A549 (cell line): ENCODE results near the gene PRKCQ. TPM values are rescaled to one million over a fixed set of nuclear protein-coding genes. Genes with fewer than 3 reads are reported as not detected.

ENCODE experiments used
- ATAC-seq, 2 experiments: fragments of 200-7000 bp in 1 of 2; fragments of >200 bp in 1 of 2; cut with Nextera tagmentation in 1 of 2; cut with Tn5 transposase in 1 of 2; 3 replicates each; pipeline versions ENCODE4 v1.8.0 to v1.9.1; 2018 to 2020; ENCODE audit warnings: mild to moderate bottlenecking in 1 of 2, moderate library complexity in 1 of 2
- CTCF ChIA-PET: fragments of 300-600 bp; sonication (Branson Sonifier 250); formaldehyde crosslinking; extraction: SDS; loops from one replicate; lab custom pipeline; 2021; ENCODE audit warnings: antibody characterized with exemption, inconsistent platforms; lab: Yijun Ruan, JAX
- POLR2A ChIA-PET: fragments of 350-600 bp; formaldehyde crosslinking; extraction: SDS; loops from one replicate; lab custom pipeline; 2021; ENCODE audit warnings: antibody characterized with exemption, inconsistent platforms; lab: Yijun Ruan, JAX
- DNase-seq, 2 experiments: peaks; one replicate each; pipeline versions ENCODE4 v3.0.0 to v3.0.0-alpha.2; 2011 to 2016; ENCODE audit warnings: low read depth in 1 of 2, low spot score in 1 of 2
- FAIRE-seq: peaks from 2 replicates; lab custom pipeline; 2011; peaks lifted over from hg19 to GRCh38; lab: Jason Lieb, UNC
- H3K27ac ChIP-seq, 2 experiments: fragments of >200 bp; sonication (Bioruptor Twin); formaldehyde crosslinking; 3 replicates each; pipeline ENCODE4 v1.5.1; 2016 to 2017
- H3K4me1 ChIP-seq: fragments of >200 bp; sonication (Bioruptor Twin); formaldehyde crosslinking; 3 replicates; pipeline ENCODE4 v1.6.1; 2016
- H3K4me2 ChIP-seq: fragments of >200 bp; sonication (Bioruptor Twin); formaldehyde crosslinking; 3 replicates; pipeline ENCODE4 v1.6.1; 2016
- H3K4me3 ChIP-seq: fragments of >200 bp; sonication (Bioruptor Twin); formaldehyde crosslinking; 3 replicates; pipeline ENCODE4 v1.5.1; 2016
- H3K9me3 ChIP-seq: fragments of >200 bp; sonication (Bioruptor Twin); formaldehyde crosslinking; 3 replicates; pipeline ENCODE4 v1.6.1; 2016
- CBX2 ChIP-seq: fragments of 200-600 bp; sonication (generic); IDR thresholded peaks from 2 replicates; pipeline ENCODE4 v1.6.1; 2016; ENCODE audit warnings: low read depth, mild to moderate bottlenecking, borderline replicate concordance
- CHD4 ChIP-seq: fragments of 200-600 bp; sonication (generic); IDR thresholded peaks from 2 replicates; pipeline ENCODE4 v1.6.1; 2016; ENCODE audit warnings: antibody characterized with exemption, mild to moderate bottlenecking, borderline replicate concordance
- CTCF ChIP-seq: fragments of >200 bp; sonication (Bioruptor Twin); formaldehyde crosslinking; IDR thresholded peaks from 3 replicates; pipeline ENCODE4 v1.5.1; 2016
- EHMT2 ChIP-seq: fragments of 200-600 bp; sonication (generic); IDR thresholded peaks from 2 replicates; pipeline ENCODE4 v1.6.1; 2016; ENCODE audit warnings: antibody characterized with exemption, low read depth, mild to moderate bottlenecking, moderate library complexity
- ESRRA ChIP-seq: fragments of 150-350 bp; IDR thresholded peaks from 2 replicates; pipeline ENCODE4 v1.6.1; 2014; ENCODE audit warnings: mild to moderate bottlenecking, low read length, borderline replicate concordance
- GATA3 ChIP-seq: IDR thresholded peaks from 2 replicates; pipeline ENCODE4 v1.6.1; 2012; ENCODE audit warnings: borderline replicate concordance
- HOXA7 ChIP-seq: fragments of 250-450 bp; sonication (Bioruptor Pico); IDR thresholded peaks from 2 replicates; pipeline ENCODE4 v1.5.0; 2020; ENCODE audit warnings: mild to moderate bottlenecking, moderate library complexity
- JUN ChIP-seq, 2 experiments: fragments of >200 bp; sonication (Bioruptor Twin); formaldehyde crosslinking; IDR thresholded peaks; 2 replicates in 1 of 2; 3 replicates in 1 of 2; pipeline ENCODE4 v1.6.1; 2016 to 2017
- NFE2L2 ChIP-seq: fragments of 150-350 bp; conservative IDR thresholded peaks from 2 replicates; pipeline ENCODE4 v1.6.1; 2014; ENCODE audit warnings: low read length
- NPAS2 ChIP-seq: fragments of 250-450 bp; sonication (Bioruptor Pico); IDR thresholded peaks from 2 replicates; pipeline ENCODE4 v1.8.0; 2022; ENCODE audit warnings: mild to moderate bottlenecking, moderate library complexity, borderline replicate concordance
- NR3C1 ChIP-seq: fragments of >200 bp; sonication (Bioruptor Twin); formaldehyde crosslinking; IDR thresholded peaks from 3 replicates; pipeline ENCODE4 v1.6.1; 2017
- POLR2AphosphoS2 ChIP-seq: conservative IDR thresholded peaks from 2 replicates; pipeline ENCODE4 v1.6.1; 2012; ENCODE audit warnings: low read length, improper control_type of control experiment, inconsistent platforms
- RAD21 ChIP-seq, 2 experiments: fragments of >200 bp in 1 of 2; sonication (Bioruptor Twin) in 1 of 2; formaldehyde crosslinking in 1 of 2; IDR thresholded peaks in 1 of 2; conservative IDR thresholded peaks in 1 of 2; 2 replicates in 1 of 2; 3 replicates in 1 of 2; pipeline ENCODE4 v1.6.1; 2012 to 2018; ENCODE audit warnings: inconsistent platforms in 1 of 2
- RCOR1 ChIP-seq: fragments of 150-350 bp; IDR thresholded peaks from 2 replicates; pipeline ENCODE4 v1.6.1; 2014; ENCODE audit warnings: antibody characterized with exemption, low read length, low read depth
- SMC3 ChIP-seq: fragments of >200 bp; sonication (Bioruptor Twin); formaldehyde crosslinking; IDR thresholded peaks from 3 replicates; pipeline ENCODE4 v1.6.1; 2018; ENCODE audit warnings: inconsistent platforms
- TP53 ChIP-seq: fragments of 250-450 bp; sonication (Bioruptor Pico); IDR thresholded peaks from 2 replicates; pipeline ENCODE4 v1.5.0; 2021; ENCODE audit warnings: mild to moderate bottlenecking, moderate library complexity
- USF2 ChIP-seq: fragments of 450-650 bp; IDR thresholded peaks from 2 replicates; pipeline ENCODE4 v1.6.1; 2014; ENCODE audit warnings: antibody characterized with exemption
- ZC3H11A ChIP-seq: fragments of 450-650 bp; IDR thresholded peaks from 2 replicates; pipeline ENCODE4 v1.6.1; 2014; ENCODE audit warnings: antibody characterized with exemption, mild to moderate bottlenecking
- WGBS: methylation state at CpG from one replicate; pipeline ENCODE4 v1.1.6; 2017; ENCODE audit errors: missing lambda C conversion rate; 5-methylcytosine and 5-hydroxymethylcytosine counted together
- polyA plus RNA-seq, 4 experiments: library from polyadenylated mRNA; depleted of rRNA in 3 of 4; stranded (reverse); fragments of >200 nt; fragmentation: RNase III in 1 of 4; extraction: RNeasy Plus Mini Kit Qiagen cat#74134 plus additional on column Dnase treatment in 1 of 4; gene quantifications; 2 replicates in 3 of 4; 3 replicates in 1 of 4; pipeline ENCODE4 v1.2.3, GENCODE V29; 2011 to 2017
- TF ChIP-seq, protein P1 (sequence below): fragments of 250-450 bp; sonication (Bioruptor Pico); IDR thresholded peaks from 2 replicates; pipeline ENCODE4 v1.5.0; 2020; ENCODE audit warnings: low read depth, mild to moderate bottlenecking, moderate library complexity

Gene PRKCQ
- polyA plus RNA-seq, 2 of the 4 experiments (the other 2 are of a cell fraction), result 3.7 to 7.1 TPM

DNA sequence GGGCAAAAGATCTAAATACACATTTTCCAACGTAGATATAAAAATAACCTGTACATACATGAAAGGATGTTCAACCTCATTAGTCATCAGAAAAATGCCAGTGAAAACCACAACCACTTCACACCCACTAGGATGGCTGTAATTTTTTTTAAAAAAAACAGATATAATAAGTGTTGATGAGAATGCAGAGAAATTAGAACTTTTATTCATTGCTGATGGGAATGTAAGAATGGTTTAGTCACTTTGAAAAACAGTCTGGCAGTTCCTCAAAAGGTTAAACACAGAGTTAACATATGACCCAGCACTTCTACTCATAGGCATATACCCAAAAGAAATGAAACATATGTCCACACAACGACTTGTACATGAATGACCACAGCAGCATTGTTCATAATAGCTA is 32.3 kb upstream of the PRKCQ start (continued):
- TF ChIP-seq CBX2, result no peak

DNA sequence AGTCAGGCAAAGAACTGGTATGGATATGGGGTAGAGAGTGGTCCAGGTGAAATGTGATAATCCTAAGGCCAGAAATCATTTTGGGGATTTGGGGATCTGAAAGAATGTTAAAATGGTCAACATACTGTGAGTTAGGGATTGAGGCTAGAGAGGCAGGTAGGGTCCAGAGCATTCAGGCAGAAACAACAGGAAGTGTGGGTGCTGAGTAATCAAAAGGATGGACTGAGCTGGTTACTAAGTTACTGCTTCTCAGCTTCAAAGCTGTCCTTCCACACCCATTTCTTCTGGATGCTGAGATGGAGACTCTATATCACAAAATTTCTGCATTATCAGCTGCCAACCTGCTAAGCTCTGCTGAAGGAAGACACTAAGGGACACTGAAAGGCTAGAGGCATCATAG is 30.6 kb upstream of the PRKCQ start:
- POLR2A ChIA-PET, result no interaction called here
- H3K4me1 ChIP-seq, result no peaks in the 10 kb centered on the region
- DNase-seq (no peak), ATAC-seq (no peak), FAIRE-seq (no peak)
- CTCF ChIA-PET, result no interaction called here
- H3K4me2 ChIP-seq, result no peak overlapping the region
- H3K9me3 ChIP-seq, result peaks cover 6% of the 10 kb centered on the region; the same call in 1 of the 3 replicates
- H3K4me3 ChIP-seq, result no peak overlapping the region
- no peak overlapping the region for H3K27ac ChIP-seq
- TF ChIP-seq EHMT2 (no peak), NPAS2 (CRISPR knock-in tag) (no peak), HOXA7 (CRISPR knock-in tag) (no peak)

- ChIA-PET CTCF (no interaction called here), POLR2A (interaction anchor here (0.7 kb wide), 1 partner anchor 446 kb away, joined by 3 read pairs; no protein-coding TSS in a partner anchor)
- ATAC-seq, result no peak
- no peak for TF ChIP-seq RCOR1
- TF ChIP-seq GATA3, result no peak
- TF ChIP-seq, protein P1, sequence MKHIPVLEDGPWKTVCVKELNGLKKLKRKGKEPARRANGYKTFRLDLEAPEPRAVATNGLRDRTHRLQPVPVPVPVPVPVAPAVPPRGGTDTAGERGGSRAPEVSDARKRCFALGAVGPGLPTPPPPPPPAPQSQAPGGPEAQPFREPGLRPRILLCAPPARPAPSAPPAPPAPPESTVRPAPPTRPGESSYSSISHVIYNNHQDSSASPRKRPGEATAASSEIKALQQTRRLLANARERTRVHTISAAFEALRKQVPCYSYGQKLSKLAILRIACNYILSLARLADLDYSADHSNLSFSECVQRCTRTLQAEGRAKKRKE (CRISPR knock-in tag), result no peak
- TF ChIP-seq NR3C1, result no peak
- no peak for TF ChIP-seq CBX2
- no peak for TF ChIP-seq ESRRA
- TF ChIP-seq TP53, result no peak
- TF ChIP-seq CTCF, result no peak
- no peak for TF ChIP-seq USF2
- TF ChIP-seq JUN (IDR thresholded peaks at IDR 0.05), result no peak
- no peak for TF ChIP-seq POLR2AphosphoS2
- TF ChIP-seq EHMT2, result no peak
- TF ChIP-seq CHD4, result no peak
- no peak for TF ChIP-seq RAD21 (conservative IDR thresholded peaks at IDR 0.05 in 1 of 2, IDR thresholded peaks at IDR 0.05 in 1 of 2)
- TF ChIP-seq SMC3, result no peak
- no peak for TF ChIP-seq ZC3H11A
- no peak for TF ChIP-seq NFE2L2
- no peak for DNase-seq
- Histone ChIP-seq H3K4me2 (no peak overlapping the region), H3K9me3 (peaks cover 6% of the 10 kb centered on the region; the same call in 1 of the 3 replicates), H3K4me1 (no peaks in the 10 kb centered on the region), H3K4me3 (no peak overlapping the region), H3K27ac (no peak overlapping the region)
- no peak for FAIRE-seq
These were observed 29.5 kb upstream of the PRKCQ start for GRCh38 chr10:6609625-6610024.

- Histone ChIP-seq H3K4me3 (no peak overlapping the region), H3K4me1 (no peaks in the 10 kb centered on the region), H3K27ac (no peak overlapping the region), H3K4me2 (no peak overlapping the region), H3K9me3 (no peaks in the 10 kb centered on the region)
- 39% methylated on average over 2 of the region's 2 CpGs for WGBS
- TF ChIP-seq TP53, result no peak
- DNase-seq (no peak), FAIRE-seq (no peak), ATAC-seq (no peak)
- CTCF ChIA-PET, result no interaction called here
- POLR2A ChIA-PET, result no interaction called here
These were observed 27.7 kb upstream of the PRKCQ start for GRCh38 chr10:6607778-6608177.
